H54 (cell line): ENCODE data around the gene SAG.

Experiments used
- DNase-seq: peaks from one replicate; pipeline ENCODE4 v3.0.0; 2011; ENCODE audit warnings: low spot score, mixed read lengths; ENCODE audit not compliant: insufficient read length
- FAIRE-seq: peaks from 3 replicates; lab custom pipeline; 2011; peaks lifted over from hg19 to GRCh38; lab: Jason Lieb, UNC
- POLR2A ChIP-seq: IDR thresholded peaks from 2 replicates; pipeline ENCODE4 v1.6.1; 2011; ENCODE audit warnings: low read depth, mild to moderate bottlenecking, low read length

Gene SAG

GRCh38 chr2:233307565-233307964, at the start of gene SAG:
Gene SAG, plus strand, starts transcription at chr2:233307816. Its CDS starts 1,374 bp downstream, at chr2:233309190.
- no peak for DNase-seq
- TF ChIP-seq POLR2A: no peak
- FAIRE-seq: no peak

GRCh38 chr2:233258211-233258610, 49.4 kb upstream of the SAG start:
- no peak for DNase-seq
- TF ChIP-seq POLR2A: no peak
- no peak for FAIRE-seq

GRCh38 chr2:233259730-233260129, 47.9 kb upstream of the SAG start:
- FAIRE-seq: no peak
- no peak for DNase-seq
- TF ChIP-seq POLR2A: no peak

GRCh38 chr2:233260661-233261060, 47.0 kb upstream of the SAG start:
- DNase-seq (no peak), FAIRE-seq (no peak)
- TF ChIP-seq POLR2A: no peak

- DNase-seq: no peak
- no peak for TF ChIP-seq POLR2A
- no peak for FAIRE-seq
Measured at GRCh38 chr2:233261819-233262555, 45.6 kb upstream of the SAG start.

GRCh38 chr2:233262562-233262961, 45.1 kb upstream of the SAG start:
- no peak for DNase-seq
- no peak for FAIRE-seq
- TF ChIP-seq POLR2A: no peak

GRCh38 chr2:233263045-233263570, 44.5 kb upstream of the SAG start:
- DNase-seq (no peak), FAIRE-seq (no peak)
- no peak for TF ChIP-seq POLR2A

- FAIRE-seq (no peak), DNase-seq (no peak)
- no peak for TF ChIP-seq POLR2A
Measured at GRCh38 chr2:233264667-233265066, 42.9 kb upstream of the SAG start.

- no peak for TF ChIP-seq POLR2A
- FAIRE-seq (no peak), DNase-seq (no peak)
Measured at GRCh38 chr2:233265899-233266431, 41.7 kb upstream of the SAG start.

- FAIRE-seq (no peak), DNase-seq (no peak)
- TF ChIP-seq POLR2A: no peak
Measured at GRCh38 chr2:233266481-233266880, 41.1 kb upstream of the SAG start.

GRCh38 chr2:233267516-233268245, 39.9 kb upstream of the SAG start:
- no peak for FAIRE-seq
- TF ChIP-seq POLR2A: no peak
- DNase-seq: no peak

- TF ChIP-seq POLR2A: no peak
- no peak for FAIRE-seq
Measured at GRCh38 chr2:233270366-233270765, 37.2 kb upstream of the SAG start.

GRCh38 chr2:233270951-233271350, 36.7 kb upstream of the SAG start:
- TF ChIP-seq POLR2A: no peak
- FAIRE-seq (no peak), DNase-seq (no peak)

More at GRCh38 chr2:233270366-233270765, 37.2 kb upstream of the SAG start:
- no peak for DNase-seq

GRCh38 chr2:233271693-233272092, 35.9 kb upstream of the SAG start:
- TF ChIP-seq POLR2A: no peak
- FAIRE-seq: no peak
- no peak for DNase-seq

- no peak for FAIRE-seq
Measured at GRCh38 chr2:233273120-233273519, 34.5 kb upstream of the SAG start.

More at GRCh38 chr2:233273120-233273519, 34.5 kb upstream of the SAG start:
- no peak for DNase-seq
- TF ChIP-seq POLR2A: no peak
